SK-N-SH (cell line): ENCODE measurements around the gene MTCL3.

Experiments
- CTCF ChIA-PET: fragments of 300-600, 350-600 bp; formaldehyde crosslinking; extraction: SDS; loops from one replicate; lab custom pipeline; 2021; lab: Yijun Ruan, JAX
- POLR2A ChIA-PET: fragments of 350-600 bp; sonication (Branson Sonifier 250); formaldehyde crosslinking; extraction: SDS; loops from one replicate; lab custom pipeline; 2020; ENCODE audit warnings: antibody characterized with exemption, inconsistent platforms; lab: Yijun Ruan, JAX
- DNase-seq: peaks from one replicate; pipeline ENCODE4 v3.0.0; 2012
- H2AFZ ChIP-seq: fragments of 200-600 bp; sonication (generic); 2 replicates; pipeline ENCODE4 v1.8.1; 2016; ENCODE audit warnings: antibody characterized with exemption, mild to moderate bottlenecking, low read depth
- H3F3A ChIP-seq: fragments of 200-600 bp; sonication (generic); replicated peaks from 2 replicates; pipeline ENCODE3; 2016; ENCODE audit warnings: antibody characterized with exemption, mild to moderate bottlenecking; ENCODE audit not compliant: insufficient read depth
- H3K27ac ChIP-seq, 2 experiments: fragments of 200-500 bp in 1 of 2; fragments of 200-600 bp in 1 of 2; sonication (Bioruptor generic) in 1 of 2; sonication (generic), shearing (Covaris generic) in 1 of 2; 2 replicates each; pipeline versions ENCODE4 v1.5.1 to v1.6.1; 2014 to 2016; ENCODE audit warnings: low read depth in 2 of 2, inconsistent platforms in 1 of 2, low read length in 1 of 2, mild to moderate bottlenecking in 1 of 2, mixed read lengths in 1 of 2
- H3K27me3 ChIP-seq: fragments of 200-600 bp; sonication (generic), shearing (Covaris generic); 2 replicates; pipeline ENCODE4 v1.6.1; 2016; ENCODE audit warnings: mixed run types; ENCODE audit not compliant: insufficient read depth
- H3K36me3 ChIP-seq, 2 experiments: fragments of 200-500 bp in 1 of 2; fragments of 200-600 bp in 1 of 2; sonication (Bioruptor generic) in 1 of 2; sonication (generic) in 1 of 2; replicated peaks in 1 of 2; 2 replicates each; pipeline versions ENCODE3 to v1.5.1; 2014 to 2016; ENCODE audit warnings: low read length in 1 of 2, mild to moderate bottlenecking in 1 of 2; ENCODE audit not compliant: insufficient read depth in 2 of 2, control insufficient read depth in 1 of 2
- H3K4me1 ChIP-seq, 2 experiments: fragments of 200-500 bp in 1 of 2; fragments of 200-600 bp in 1 of 2; sonication (Bioruptor generic) in 1 of 2; sonication (generic), shearing (Covaris generic) in 1 of 2; 2 replicates each; pipeline versions ENCODE4 v1.5.1 to v1.6.1; 2014 to 2016; ENCODE audit warnings: low read depth in 1 of 2, low read length in 1 of 2, mixed run types in 1 of 2; ENCODE audit not compliant: insufficient read depth in 2 of 2, control insufficient read depth in 1 of 2
- H3K4me2 ChIP-seq: fragments of 200-600 bp; sonication (generic), shearing (Covaris generic); 2 replicates; pipeline ENCODE4 v1.6.1; 2017; ENCODE audit warnings: mixed run types
- H3K4me3 ChIP-seq, 2 experiments: fragments of 200-500 bp in 1 of 2; fragments of 200-600 bp in 1 of 2; sonication (Bioruptor generic) in 1 of 2; sonication (generic), shearing (Covaris generic) in 1 of 2; 2 replicates each; pipeline versions ENCODE4 v1.5.1 to v1.8.1; 2014 to 2016; ENCODE audit warnings: low read depth in 2 of 2, inconsistent platforms in 1 of 2, low read length in 1 of 2, mild to moderate bottlenecking in 1 of 2, mixed read lengths in 1 of 2, moderate library complexity in 1 of 2
- H3K79me2 ChIP-seq: fragments of 200-600 bp; sonication (generic); 2 replicates; pipeline ENCODE4 v1.8.1; 2017; ENCODE audit warnings: mild to moderate bottlenecking; ENCODE audit not compliant: insufficient read depth
- H3K9ac ChIP-seq: fragments of 200-600 bp; sonication (generic); 2 replicates; pipeline ENCODE4 v1.6.1; 2017; ENCODE audit warnings: mixed run types
- H3K9me2 ChIP-seq: fragments of 200-600 bp; sonication (generic); 2 replicates; pipeline ENCODE4 v1.6.1; 2017; ENCODE audit warnings: mixed run types
- H3K9me3 ChIP-seq: fragments of 200-600 bp; sonication (generic); 2 replicates; pipeline ENCODE4 v1.6.1; 2017; ENCODE audit warnings: mixed run types, mild to moderate bottlenecking, moderate library complexity
- H4K20me1 ChIP-seq: fragments of 200-600 bp; sonication (generic); 2 replicates; pipeline ENCODE4 v1.6.1; 2017; ENCODE audit warnings: mild to moderate bottlenecking, mixed run types; ENCODE audit not compliant: insufficient read depth
- EP300 ChIP-seq, 2 experiments: IDR thresholded peaks; 2 replicates each; pipeline versions ENCODE4 v1.4.0 to v1.6.1; 2012; ENCODE audit warnings: borderline replicate concordance in 1 of 2, low read depth in 1 of 2, low read length in 1 of 2
- EZH2phosphoT487 ChIP-seq: fragments of 200-600 bp; sonication (generic); IDR thresholded peaks from 2 replicates; pipeline ENCODE4 v1.6.1; 2017; ENCODE audit warnings: low read depth, mixed run types, mild to moderate bottlenecking, antibody characterized with exemption, moderate library complexity, borderline replicate concordance
- FOSL2 ChIP-seq: IDR thresholded peaks from 2 replicates; pipeline ENCODE4 v1.4.0; 2012; ENCODE audit warnings: low read depth, mild to moderate bottlenecking, moderate library complexity, borderline replicate concordance
- FOXM1 ChIP-seq: IDR thresholded peaks from 2 replicates; pipeline ENCODE4 v1.4.0; 2012; ENCODE audit warnings: low read depth, mild to moderate bottlenecking
- MXI1 ChIP-seq: IDR thresholded peaks from 2 replicates; pipeline ENCODE4 v1.6.1; 2012; ENCODE audit warnings: mild to moderate bottlenecking, low read depth, low read length, improper control_type of control experiment
- NRF1 ChIP-seq: IDR thresholded peaks from 2 replicates; pipeline ENCODE4 v1.6.1; 2012; ENCODE audit warnings: low read depth, mild to moderate bottlenecking, low read length
- RXRA ChIP-seq: IDR thresholded peaks from 2 replicates; pipeline ENCODE4 v1.4.0; 2012; ENCODE audit warnings: low read depth, mild to moderate bottlenecking, borderline replicate concordance
- SIN3A ChIP-seq: IDR thresholded peaks from 2 replicates; pipeline ENCODE4 v1.6.1; 2012; ENCODE audit warnings: low read depth, mild to moderate bottlenecking, low read length, moderate library complexity, borderline replicate concordance
- SMC3 ChIP-seq: IDR thresholded peaks from 2 replicates; pipeline ENCODE4 v1.6.1; 2012; ENCODE audit warnings: low read depth, low read length, improper control_type of control experiment
- TCF12 ChIP-seq: IDR thresholded peaks from 2 replicates; pipeline ENCODE4 v1.4.0; 2012
- TEAD4 ChIP-seq: IDR thresholded peaks from 2 replicates; pipeline ENCODE4 v1.4.0; 2012; ENCODE audit warnings: mild to moderate bottlenecking, borderline replicate concordance; ENCODE audit not compliant: insufficient read depth
- USF1 ChIP-seq: IDR thresholded peaks from 2 replicates; pipeline ENCODE4 v1.4.0; 2012; ENCODE audit warnings: low read depth, borderline replicate concordance
- WGBS: methylation state at CpG from one replicate; pipeline ENCODE4 v1.1.6; 2017; ENCODE audit warnings: low lambda C conversion rate; 5-methylcytosine and 5-hydroxymethylcytosine counted together
- TF ChIP-seq, protein P1 (sequence below): fragments of 150-350 bp; IDR thresholded peaks from 2 replicates; pipeline ENCODE4 v1.6.1; 2017; ENCODE audit warnings: antibody characterized with exemption, low read length, low read depth, borderline replicate concordance
- TF ChIP-seq, protein P2 (sequence below): IDR thresholded peaks from 2 replicates; pipeline ENCODE4 v1.4.0; 2012; ENCODE audit warnings: low read depth

MTCL3 gene

DNA sequence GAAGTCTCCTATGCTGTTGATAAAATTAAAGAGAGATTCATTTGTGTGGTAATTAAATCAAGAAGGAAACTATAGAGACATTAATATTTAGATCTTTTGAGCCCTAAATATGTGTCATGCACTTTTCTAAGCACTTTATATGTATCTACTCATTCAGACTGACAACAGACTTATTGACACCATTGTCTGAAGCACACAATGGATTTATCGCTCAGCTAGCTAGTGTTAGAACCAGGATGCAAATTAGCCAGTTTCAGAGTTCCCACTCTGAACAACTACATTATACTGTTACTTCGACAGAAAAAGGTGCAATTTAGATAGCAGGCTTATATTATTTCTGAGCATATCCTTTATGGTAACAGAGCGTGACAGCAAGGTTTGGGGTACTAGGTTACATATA lies 32.2 kb downstream of the MTCL3 start:
- ChIA-PET CTCF (interaction anchor here (1.9 to 3.2 kb wide), 2 partner anchors 29 to 33 kb away, joined by 5 to 22 read pairs; partner anchors contain the start of gene MTCL3), POLR2A (no interaction called here)
- Histone ChIP-seq H3K27me3 (no peaks in the 10 kb centered on the region), H3K9me2 (no peaks in the 10 kb centered on the region), H3K4me3 (no peak overlapping the region), H3K4me2 (no peak overlapping the region), H3K27ac (no peak overlapping the region; a peak in 1 of 4 replicates), H3F3A (peaks cover 19% of the 10 kb centered on the region), H3K9ac (no peak overlapping the region), H3K4me1 (peaks cover 0 to 9% of the 10 kb centered on the region in 2 experiments; a peak in 1 of 4 replicates), H4K20me1 (no peaks in the 10 kb centered on the region), H3K79me2 (no peaks in the 10 kb centered on the region), H2AFZ (no peak overlapping the region), H3K9me3 (no peaks in the 10 kb centered on the region), H3K36me3 (peaks cover 15 to 20% of the 10 kb centered on the region in 2 experiments)
- WGBS: 87% methylated on average over 3 of the region's 3 CpGs
- DNase-seq: no peak
- TF ChIP-seq, protein P1, sequence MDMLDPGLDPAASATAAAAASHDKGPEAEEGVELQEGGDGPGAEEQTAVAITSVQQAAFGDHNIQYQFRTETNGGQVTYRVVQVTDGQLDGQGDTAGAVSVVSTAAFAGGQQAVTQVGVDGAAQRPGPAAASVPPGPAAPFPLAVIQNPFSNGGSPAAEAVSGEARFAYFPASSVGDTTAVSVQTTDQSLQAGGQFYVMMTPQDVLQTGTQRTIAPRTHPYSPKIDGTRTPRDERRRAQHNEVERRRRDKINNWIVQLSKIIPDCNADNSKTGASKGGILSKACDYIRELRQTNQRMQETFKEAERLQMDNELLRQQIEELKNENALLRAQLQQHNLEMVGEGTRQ: no peak
- no peak for TF ChIP-seq TCF12

GRCh38 chr6:127484212-127484863 lies 34.8 kb downstream of the MTCL3 start:
- 51% methylated on average over 3 of the region's 3 CpGs for WGBS
- peak overlapping the region in 1 of 2 experiments; percentile 21; a peak in 1 of 4 replicates for H3K4me3 ChIP-seq
- no peaks in the 10 kb centered on the region for H3K9me3 ChIP-seq
- H3K9me2 ChIP-seq: no peaks in the 10 kb centered on the region
- H3K27ac ChIP-seq: peak overlapping the region in 1 of 2 experiments; percentile 66; a peak in 2 of 4 replicates
- CTCF ChIA-PET: interaction anchor here (1.5 to 5.0 kb wide), 3 partner anchors 19 to 32 kb away, joined by 3 to 26 read pairs (median 10); no protein-coding TSS in a partner anchor
- H3K4me2 ChIP-seq: peak overlapping the region; percentile 22
- peaks cover 24% of the 10 kb centered on the region for H3F3A ChIP-seq
- peaks cover 0 to 13% of the 10 kb centered on the region in 2 experiments; a peak in 1 of 4 replicates for H3K4me1 ChIP-seq
- no peaks in the 10 kb centered on the region for H3K27me3 ChIP-seq
- no peaks in the 10 kb centered on the region for H4K20me1 ChIP-seq
- no peak overlapping the region for H2AFZ ChIP-seq
- H3K79me2 ChIP-seq: no peaks in the 10 kb centered on the region
- no peak overlapping the region for H3K9ac ChIP-seq
- no peak for DNase-seq
- POLR2A ChIA-PET: no interaction called here
- peaks cover 5 to 29% of the 10 kb centered on the region in 2 experiments for H3K36me3 ChIP-seq
- no peak for TF ChIP-seq SMC3
- TF ChIP-seq RXRA: no peak
- TF ChIP-seq USF1: peak; percentile 33; the same call in 1 of the 2 replicates

- POLR2A ChIA-PET: no interaction called here
- Histone ChIP-seq H3K4me3 (peak overlapping the region in 1 of 2 experiments; percentile 21; a peak in 1 of 4 replicates), H3K27ac (peak overlapping the region in 1 of 2 experiments; percentile 66; a peak in 1 of 4 replicates), H2AFZ (no peak overlapping the region), H3F3A (peaks cover 24% of the 10 kb centered on the region), H3K36me3 (peaks cover 5 to 31% of the 10 kb centered on the region in 2 experiments), H3K4me1 (peaks cover 0 to 13% of the 10 kb centered on the region in 2 experiments; a peak in 1 of 4 replicates), H4K20me1 (no peaks in the 10 kb centered on the region), H3K9me3 (no peaks in the 10 kb centered on the region), H3K27me3 (no peaks in the 10 kb centered on the region), H3K4me2 (peak overlapping the region; percentile 22; the same call in 1 of the 2 replicates), H3K9ac (no peak overlapping the region), H3K9me2 (no peaks in the 10 kb centered on the region), H3K79me2 (no peaks in the 10 kb centered on the region)
- CTCF ChIA-PET: interaction anchor here (0.6 to 5.0 kb wide), 5 partner anchors 19 to 62 kb away, joined by 3 to 26 read pairs (median 8); no protein-coding TSS in a partner anchor
- whole genome bisulfite sequencing: 95% methylated on average over 5 of the region's 5 CpGs
- no peak for DNase-seq
- TF ChIP-seq EZH2phosphoT487 (no peak), FOSL2 (no peak), EP300 (IDR thresholded peaks at IDR 0.05; ENCODE audit: borderline replicate concordance in 1 of 2, low read depth in 1 of 2, low read length in 1 of 2) (no peak), NRF1 (no peak), MXI1 (no peak), SIN3A (no peak), TEAD4 (no peak), FOXM1 (no peak)
- TF ChIP-seq, protein P2, sequence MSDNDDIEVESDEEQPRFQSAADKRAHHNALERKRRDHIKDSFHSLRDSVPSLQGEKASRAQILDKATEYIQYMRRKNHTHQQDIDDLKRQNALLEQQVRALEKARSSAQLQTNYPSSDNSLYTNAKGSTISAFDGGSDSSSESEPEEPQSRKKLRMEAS: no peak
- TF ChIP-seq, protein P1: no peak
These were observed 35.6 kb downstream of the MTCL3 start for GRCh38 chr6:127483399-127484055.
